Stimulated activated naive CD4-positive, alpha-beta T cell treated with Interleukin-2 at 50 U/mL for 16 hours (primary cell): ENCODE data around the gene ARHGEF33.

Experiments
- DNase-seq: peaks from one replicate; lab custom pipeline; 2025; lab: John Stamatoyannopoulos, UW

ARHGEF33 gene

DNA sequence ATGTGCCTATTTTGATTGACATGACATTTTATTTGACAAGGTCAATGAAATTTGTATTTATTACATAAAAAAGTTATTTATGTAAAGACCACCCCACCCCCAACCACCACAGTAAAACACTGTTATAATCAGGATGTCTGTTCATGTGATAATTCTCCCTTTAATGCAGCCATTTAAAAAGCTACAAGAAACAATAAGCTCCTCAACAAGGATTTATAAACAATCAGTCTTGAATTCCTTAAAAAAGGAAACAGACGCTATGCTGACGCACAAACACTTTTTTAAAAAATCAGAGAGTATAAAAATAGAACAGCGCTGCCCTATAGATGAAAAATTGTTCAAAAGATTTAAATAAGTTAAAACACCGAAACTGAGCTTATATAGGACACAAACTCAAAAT is 129.0 kb downstream of the ARHGEF33 start:
- no peak for DNase-seq

DNA sequence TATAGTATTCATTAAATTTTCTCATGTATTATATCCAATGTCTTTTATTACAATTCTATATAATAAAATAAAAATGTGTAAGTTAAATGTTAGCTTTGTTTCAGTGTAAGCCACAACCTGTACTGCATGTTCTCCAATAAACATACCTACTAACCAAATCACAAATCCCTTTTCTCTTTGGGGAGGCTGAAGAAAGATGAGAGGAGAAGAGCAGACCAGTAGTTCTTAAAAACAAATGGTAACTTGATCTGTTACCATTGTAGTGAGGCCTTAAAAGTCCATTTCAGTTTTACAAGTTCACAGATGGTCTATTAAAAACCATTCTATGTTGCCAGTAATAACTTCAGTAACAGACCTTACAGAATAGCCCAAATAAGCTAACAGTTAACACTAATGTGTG is 130.7 kb downstream of the ARHGEF33 start:
- DNase-seq, result no peak

DNA sequence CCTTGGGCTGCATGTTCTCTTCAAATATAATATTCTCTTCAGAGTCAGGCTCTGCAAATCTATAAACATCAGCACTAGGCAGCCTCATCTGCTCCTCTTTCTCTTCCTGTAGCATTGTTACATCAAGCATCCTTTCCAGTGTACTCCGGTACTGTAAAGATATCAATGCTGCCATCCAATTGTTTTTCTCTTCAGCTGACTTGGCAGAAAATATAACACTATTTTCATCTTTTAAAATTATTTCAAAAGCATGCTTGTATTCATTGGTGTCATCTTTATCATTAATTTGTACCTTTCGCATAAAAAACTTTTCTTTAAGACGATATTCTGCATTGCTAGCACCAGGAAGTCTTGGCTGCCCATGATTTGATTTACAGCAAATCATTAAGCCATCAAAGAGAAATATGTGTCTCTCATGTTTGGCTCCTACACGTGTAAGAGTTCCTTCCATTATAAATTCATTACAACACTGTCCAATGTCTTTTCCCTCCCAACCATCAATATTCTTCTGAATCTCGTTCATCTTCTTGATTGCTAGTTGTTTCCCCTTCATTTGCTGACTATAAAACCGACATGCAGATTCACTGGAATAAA is 133.1 kb downstream of the ARHGEF33 start:
- no peak for DNase-seq

DNA sequence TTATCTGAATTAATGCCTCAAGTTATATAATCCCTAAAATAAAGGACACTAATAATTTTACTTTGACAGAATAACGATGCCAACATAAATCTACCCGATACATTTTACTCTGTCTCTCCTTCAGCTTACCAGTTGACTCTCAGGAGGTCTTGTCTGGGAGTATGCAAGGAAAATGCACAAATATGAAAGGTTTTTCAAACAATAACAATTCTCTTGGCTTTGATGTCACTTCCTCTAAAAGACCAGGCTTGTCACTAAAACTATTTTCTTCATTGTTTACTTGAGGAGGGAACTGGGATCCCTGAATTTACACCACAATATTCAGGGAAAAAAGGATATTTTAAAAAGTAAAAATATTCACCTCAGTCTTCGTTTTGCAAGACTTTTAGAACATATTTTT is 134.0 kb downstream of the ARHGEF33 start:
- DNase-seq, result no peak

DNA sequence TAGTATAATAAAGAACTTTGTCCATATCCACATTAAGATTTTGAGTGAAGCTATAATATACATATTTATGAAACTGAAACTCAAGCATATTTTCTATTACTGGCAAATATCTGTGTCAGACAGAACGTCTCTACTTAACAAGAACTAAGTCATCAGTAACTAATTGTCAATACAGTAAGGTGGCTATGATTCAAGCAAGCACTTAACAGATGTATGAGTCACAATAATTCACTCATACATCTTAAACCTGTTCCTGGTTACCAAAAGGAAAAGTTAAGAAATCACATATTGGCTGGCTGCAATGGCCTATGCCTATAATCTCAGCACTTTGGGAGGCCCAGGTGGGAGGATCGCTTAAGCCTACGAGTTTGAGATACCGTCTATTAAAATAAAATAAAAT is 135.2 kb downstream of the ARHGEF33 start:
- DNase-seq, result no peak
